GM12872 (cell line): ENCODE measurements around the gene CDHR2.

ENCODE experiments used
- CTCF ChIP-seq: IDR thresholded peaks from 3 replicates; pipeline ENCODE4 v1.5.1; 2011; ENCODE audit warnings: low read depth, mild to moderate bottlenecking, low read length, moderate library complexity; ENCODE audit not compliant: insufficient read depth

The CDHR2 gene

DNA sequence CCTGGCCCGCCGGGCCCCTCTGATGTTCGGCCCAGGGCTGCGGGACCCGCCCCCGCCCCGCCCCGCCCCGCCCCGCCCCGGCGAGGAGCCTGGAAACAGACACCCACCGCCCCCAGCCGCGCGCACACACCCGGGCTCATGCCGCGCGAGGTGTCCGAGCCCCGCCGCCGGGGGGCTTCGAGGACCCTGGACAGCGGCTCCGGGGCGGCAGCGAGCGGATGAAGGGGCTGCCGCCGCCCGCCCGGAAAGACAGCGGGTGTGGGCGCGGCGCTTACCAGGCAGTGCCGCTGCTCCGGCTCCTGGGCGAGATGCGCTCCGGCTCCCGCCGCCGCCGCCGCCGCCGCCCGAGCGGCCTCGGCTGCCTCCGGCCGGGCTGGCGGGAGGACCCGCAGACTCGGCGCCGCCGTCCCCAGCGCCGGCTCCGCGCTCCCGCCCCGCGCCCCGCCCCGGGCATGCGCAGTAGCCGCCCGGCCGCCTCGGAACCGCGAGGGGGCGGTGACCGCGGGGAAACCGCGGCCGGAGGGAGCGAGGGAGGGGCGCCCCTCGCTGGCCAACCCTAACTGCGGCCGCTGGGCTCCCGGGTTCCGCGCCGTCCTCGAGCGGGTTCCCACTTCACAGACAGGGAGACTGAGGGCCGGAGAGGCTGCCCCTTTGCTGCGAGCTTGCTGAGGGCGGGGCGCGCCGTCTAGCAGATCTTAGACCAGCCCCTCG lies 60.7 kb downstream of the CDHR2 start, which contains the start of gene GPRIN1:
TSS of gene GPRIN1 (minus strand) at position 433 of the 711 bp plus-strand sequence. CDS start 10,322 bp downstream, outside the sequence.
- TF ChIP-seq CTCF: peak; percentile 32; the same call in 1 of the 3 replicates

DNA sequence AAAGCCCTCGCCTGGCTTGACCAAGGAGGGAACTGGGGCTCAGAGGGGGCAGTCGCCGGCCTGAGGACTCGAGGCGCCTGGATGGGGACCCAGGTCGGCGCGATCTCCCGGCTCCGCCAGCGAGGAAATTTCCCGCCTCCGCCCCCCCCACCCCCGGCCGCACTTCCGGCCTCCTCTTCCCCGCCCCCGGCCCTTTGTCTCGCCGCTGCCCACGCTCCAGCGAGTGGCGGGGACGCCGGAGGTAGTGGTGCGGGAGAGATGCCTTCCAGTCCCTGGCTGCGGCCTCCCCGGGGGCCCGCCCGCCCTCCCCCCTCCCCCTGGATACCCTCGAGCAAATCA lies 61.3 kb downstream of the CDHR2 start:
- TF ChIP-seq CTCF: no peak

- TF ChIP-seq CTCF: no peak
Measured at GRCh38 chr5:176611435-176611834, 62.3 kb downstream of the CDHR2 start.

GRCh38 chr5:176612008-176612407 lies 62.9 kb downstream of the CDHR2 start:
- TF ChIP-seq CTCF: no peak

DNA sequence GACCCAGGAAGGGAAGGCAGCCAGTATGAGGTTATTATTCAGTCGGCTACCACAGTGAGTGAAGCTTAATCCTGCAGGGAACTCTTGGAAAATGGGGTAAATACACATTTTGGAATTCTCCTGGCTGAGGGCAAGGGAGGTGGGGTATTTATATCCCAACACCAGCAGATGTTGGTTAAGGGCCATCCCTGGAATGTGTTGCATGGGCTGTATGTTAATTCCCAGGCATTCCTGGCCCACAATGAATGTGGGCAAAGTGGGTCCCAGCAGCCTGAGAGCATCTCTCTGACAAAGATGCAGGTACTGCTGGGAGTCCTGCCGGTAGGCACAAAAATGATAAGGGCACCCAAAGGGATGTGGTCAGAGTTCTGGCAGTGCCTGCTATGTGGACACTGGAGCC lies 63.7 kb downstream of the CDHR2 start:
- TF ChIP-seq CTCF: no peak

GRCh38 chr5:176614805-176615478 lies 65.8 kb downstream of the CDHR2 start:
- no peak for TF ChIP-seq CTCF

DNA sequence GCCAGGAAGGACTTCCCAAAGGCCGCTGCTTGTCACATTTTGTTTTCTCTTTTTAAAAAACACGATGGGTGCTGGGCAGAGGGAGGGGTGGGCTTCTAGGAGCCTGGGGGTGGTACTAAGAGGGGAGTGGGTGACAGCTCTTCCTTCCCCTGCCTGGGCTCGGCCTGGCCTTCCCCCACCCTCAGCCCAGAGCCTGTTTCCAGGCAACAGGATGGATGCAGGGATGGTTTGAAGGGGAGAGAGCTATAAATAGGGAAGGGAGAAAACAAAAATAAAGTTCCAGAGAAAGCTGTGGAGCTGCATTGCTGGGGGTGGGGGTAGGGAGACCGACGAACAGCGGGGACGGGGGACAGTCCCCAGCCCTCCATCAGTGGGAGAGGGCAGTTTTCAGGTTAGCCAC lies 67.4 kb downstream of the CDHR2 start:
- no peak for TF ChIP-seq CTCF
